ENCODE measurements around the gene SMC5. TPM values are rescaled to one million over a fixed set of nuclear protein-coding genes. Genes with fewer than 3 reads are reported as not detected.

The SMC5 gene
- total RNA-seq: 57.2 TPM

DNA sequence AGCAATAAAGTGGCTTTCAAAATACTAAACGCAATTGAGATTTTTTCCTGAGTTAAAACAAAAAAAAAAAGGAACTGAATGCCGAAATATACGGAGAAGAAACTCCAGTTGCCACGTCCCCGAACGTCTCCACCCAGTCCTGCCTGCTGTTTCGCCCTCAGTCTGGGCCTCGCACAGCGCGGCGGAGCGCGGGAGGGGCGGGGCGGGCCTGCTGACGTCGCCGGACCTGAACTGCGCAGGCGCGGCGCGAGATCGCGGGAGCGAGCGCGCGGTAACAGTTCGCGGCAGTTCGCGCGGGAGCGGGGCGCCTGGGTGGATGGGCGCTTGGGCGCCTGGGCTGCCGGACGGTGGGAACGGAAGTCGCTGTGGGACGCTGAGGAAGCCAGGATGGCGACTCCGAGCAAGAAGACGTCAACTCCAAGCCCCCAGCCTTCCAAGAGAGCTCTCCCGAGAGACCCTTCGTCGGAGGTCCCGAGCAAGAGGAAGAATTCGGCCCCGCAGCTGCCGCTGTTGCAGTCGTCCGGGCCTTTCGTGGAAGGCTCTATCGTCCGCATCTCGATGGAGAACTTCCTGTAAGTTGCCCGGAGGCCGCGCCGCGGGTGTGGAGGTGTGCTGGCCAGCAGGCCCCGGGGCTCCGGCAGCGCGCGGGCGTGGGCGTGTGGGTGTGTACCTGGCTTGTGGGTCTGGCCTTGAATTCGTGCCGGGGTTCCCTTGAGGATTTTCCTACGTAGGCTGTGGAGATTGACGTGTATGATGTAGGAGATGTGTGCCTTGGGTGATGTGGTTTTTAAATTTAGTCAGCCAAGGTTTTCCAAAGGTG lies at the start of gene SMC5:
Gene SMC5 (plus strand): TSS at position 287 of the 820 bp plus-strand sequence. CDS start 101 bp downstream, at position 388.

Other genes starting within 250 kb of the SMC5 start
- gene MAMDC2, start 215.1 kb upstream of the SMC5 start, total RNA-seq: 20.3 TPM
- gene KLF9, start 155.7 kb downstream of the SMC5 start, total RNA-seq: 20.8 TPM